SK-N-SH (cell line): ENCODE results near the gene MSRB1.

Experiments
- CHD2 ChIP-seq: fragments of 150-350 bp; IDR thresholded peaks from 2 replicates; pipeline ENCODE4 v1.6.1; 2018; ENCODE audit warnings: low read length; ENCODE audit not compliant: partially characterized antibody
- ELF1 ChIP-seq: IDR thresholded peaks from 2 replicates; pipeline ENCODE4 v1.4.0; 2012
- EP300 ChIP-seq, 2 experiments: IDR thresholded peaks; 2 replicates each; pipeline versions ENCODE4 v1.4.0 to v1.6.1; 2012; ENCODE audit warnings: borderline replicate concordance in 1 of 2, low read depth in 1 of 2, low read length in 1 of 2
- GABPA ChIP-seq: IDR thresholded peaks from 2 replicates; pipeline ENCODE4 v1.4.0; 2012; ENCODE audit warnings: low read depth, mild to moderate bottlenecking
- GATA2 ChIP-seq: sonication (generic); formaldehyde crosslinking; IDR thresholded peaks from 2 replicates; pipeline ENCODE4 v1.5.0; 2020; ENCODE audit warnings: mild to moderate bottlenecking, missing genetic modification reagents
- POLR2AphosphoS5 ChIP-seq: IDR thresholded peaks from 2 replicates; pipeline ENCODE4 v1.6.1; 2012; ENCODE audit warnings: low read depth, low read length
- RAD21 ChIP-seq: IDR thresholded peaks from 2 replicates; pipeline ENCODE4 v1.6.1; 2012; ENCODE audit warnings: mild to moderate bottlenecking, low read length
- RXRA ChIP-seq: IDR thresholded peaks from 2 replicates; pipeline ENCODE4 v1.4.0; 2012; ENCODE audit warnings: low read depth, mild to moderate bottlenecking, borderline replicate concordance
- SIN3A ChIP-seq: IDR thresholded peaks from 2 replicates; pipeline ENCODE4 v1.6.1; 2012; ENCODE audit warnings: low read depth, mild to moderate bottlenecking, low read length, moderate library complexity, borderline replicate concordance
- TF ChIP-seq, protein P1 (sequence below): IDR thresholded peaks from 2 replicates; pipeline ENCODE4 v1.4.0; 2012; ENCODE audit warnings: low read depth
- TF ChIP-seq, protein P2 (sequence below): fragments of 200-600 bp; sonication (generic); IDR thresholded peaks from 2 replicates; pipeline ENCODE4 v1.6.1; 2017; ENCODE audit warnings: antibody characterized with exemption, mild to moderate bottlenecking, moderate library complexity
- TF ChIP-seq, protein P3 (sequence below): fragments of 150-350 bp; IDR thresholded peaks from 2 replicates; pipeline ENCODE4 v1.6.1; 2017; ENCODE audit warnings: antibody characterized with exemption, low read length, low read depth, borderline replicate concordance
- TF ChIP-seq, protein P4 (sequence below): IDR thresholded peaks from 2 replicates; pipeline ENCODE4; 2012

DNA sequence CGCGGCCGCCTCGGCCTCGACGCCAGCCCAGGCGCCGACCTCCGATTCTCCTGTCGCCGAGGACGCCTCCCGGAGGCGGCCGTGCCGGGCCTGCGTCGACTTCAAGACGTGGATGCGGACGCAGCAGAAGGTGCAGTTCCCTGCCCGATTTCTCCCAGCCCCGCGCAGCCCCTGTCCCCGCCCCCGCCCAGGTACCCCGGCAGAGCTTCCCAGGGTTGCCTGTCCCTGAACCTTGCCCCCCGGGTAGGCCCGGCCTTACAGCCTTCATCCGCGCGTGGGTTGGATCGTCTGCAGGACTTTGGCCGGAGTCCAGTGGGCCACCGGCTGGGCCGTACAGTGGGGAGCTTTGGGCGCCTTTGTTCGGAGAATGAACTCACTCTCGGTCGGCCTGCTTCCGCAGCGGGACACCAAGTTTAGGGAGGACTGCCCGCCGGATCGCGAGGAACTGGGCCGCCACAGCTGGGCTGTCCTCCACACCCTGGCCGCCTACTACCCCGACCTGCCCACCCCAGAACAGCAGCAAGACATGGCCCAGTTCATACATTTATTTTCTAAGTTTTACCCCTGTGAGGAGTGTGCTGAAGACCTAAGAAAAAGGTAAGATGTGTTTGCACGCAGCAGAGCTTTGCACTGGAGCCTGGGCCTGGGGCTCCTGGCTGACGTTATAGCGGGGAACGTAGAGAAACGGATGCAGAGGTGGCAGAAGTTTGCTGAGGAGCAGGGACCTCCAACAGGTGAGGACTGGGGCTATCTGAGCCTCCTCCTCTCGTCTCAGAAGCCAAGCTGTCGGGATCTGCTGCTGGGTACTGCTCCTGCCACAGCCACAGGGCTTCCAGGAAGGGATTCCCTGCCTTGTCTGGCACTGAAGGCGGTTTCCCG is 41.6 kb upstream of the MSRB1 start:
- TF ChIP-seq GATA2 (CRISPR knock-in tag) (no peak), CHD2 (no peak), RXRA (no peak), EP300 (IDR thresholded peaks at IDR 0.05; ENCODE audit: borderline replicate concordance in 1 of 2, low read depth in 1 of 2, low read length in 1 of 2) (no peak), ELF1 (no peak), SIN3A (no peak), GABPA (no peak), RAD21 (no peak), POLR2AphosphoS5 (no peak)
- TF ChIP-seq, protein P1, sequence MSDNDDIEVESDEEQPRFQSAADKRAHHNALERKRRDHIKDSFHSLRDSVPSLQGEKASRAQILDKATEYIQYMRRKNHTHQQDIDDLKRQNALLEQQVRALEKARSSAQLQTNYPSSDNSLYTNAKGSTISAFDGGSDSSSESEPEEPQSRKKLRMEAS, result no peak
- TF ChIP-seq, protein P2, sequence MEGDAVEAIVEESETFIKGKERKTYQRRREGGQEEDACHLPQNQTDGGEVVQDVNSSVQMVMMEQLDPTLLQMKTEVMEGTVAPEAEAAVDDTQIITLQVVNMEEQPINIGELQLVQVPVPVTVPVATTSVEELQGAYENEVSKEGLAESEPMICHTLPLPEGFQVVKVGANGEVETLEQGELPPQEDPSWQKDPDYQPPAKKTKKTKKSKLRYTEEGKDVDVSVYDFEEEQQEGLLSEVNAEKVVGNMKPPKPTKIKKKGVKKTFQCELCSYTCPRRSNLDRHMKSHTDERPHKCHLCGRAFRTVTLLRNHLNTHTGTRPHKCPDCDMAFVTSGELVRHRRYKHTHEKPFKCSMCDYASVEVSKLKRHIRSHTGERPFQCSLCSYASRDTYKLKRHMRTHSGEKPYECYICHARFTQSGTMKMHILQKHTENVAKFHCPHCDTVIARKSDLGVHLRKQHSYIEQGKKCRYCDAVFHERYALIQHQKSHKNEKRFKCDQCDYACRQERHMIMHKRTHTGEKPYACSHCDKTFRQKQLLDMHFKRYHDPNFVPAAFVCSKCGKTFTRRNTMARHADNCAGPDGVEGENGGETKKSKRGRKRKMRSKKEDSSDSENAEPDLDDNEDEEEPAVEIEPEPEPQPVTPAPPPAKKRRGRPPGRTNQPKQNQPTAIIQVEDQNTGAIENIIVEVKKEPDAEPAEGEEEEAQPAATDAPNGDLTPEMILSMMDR, result no peak
- TF ChIP-seq, protein P3, sequence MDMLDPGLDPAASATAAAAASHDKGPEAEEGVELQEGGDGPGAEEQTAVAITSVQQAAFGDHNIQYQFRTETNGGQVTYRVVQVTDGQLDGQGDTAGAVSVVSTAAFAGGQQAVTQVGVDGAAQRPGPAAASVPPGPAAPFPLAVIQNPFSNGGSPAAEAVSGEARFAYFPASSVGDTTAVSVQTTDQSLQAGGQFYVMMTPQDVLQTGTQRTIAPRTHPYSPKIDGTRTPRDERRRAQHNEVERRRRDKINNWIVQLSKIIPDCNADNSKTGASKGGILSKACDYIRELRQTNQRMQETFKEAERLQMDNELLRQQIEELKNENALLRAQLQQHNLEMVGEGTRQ, result no peak
- TF ChIP-seq, protein P4, sequence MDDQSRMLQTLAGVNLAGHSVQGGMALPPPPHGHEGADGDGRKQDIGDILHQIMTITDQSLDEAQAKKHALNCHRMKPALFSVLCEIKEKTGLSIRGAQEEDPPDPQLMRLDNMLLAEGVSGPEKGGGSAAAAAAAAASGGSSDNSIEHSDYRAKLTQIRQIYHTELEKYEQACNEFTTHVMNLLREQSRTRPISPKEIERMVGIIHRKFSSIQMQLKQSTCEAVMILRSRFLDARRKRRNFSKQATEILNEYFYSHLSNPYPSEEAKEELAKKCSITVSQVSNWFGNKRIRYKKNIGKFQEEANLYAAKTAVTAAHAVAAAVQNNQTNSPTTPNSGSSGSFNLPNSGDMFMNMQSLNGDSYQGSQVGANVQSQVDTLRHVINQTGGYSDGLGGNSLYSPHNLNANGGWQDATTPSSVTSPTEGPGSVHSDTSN, result no peak
